ENCODE measurements around the gene NTM. TPM values are rescaled to one million over a fixed set of nuclear protein-coding genes. Genes with fewer than 3 reads are reported as not detected.

Gene NTM
- total and polyA plus RNA-seq, 2 donors (not counting 3 experiments of a cell fraction or from before 2014, with no cell fraction given), result 1.00 to 1.1 TPM

DNA sequence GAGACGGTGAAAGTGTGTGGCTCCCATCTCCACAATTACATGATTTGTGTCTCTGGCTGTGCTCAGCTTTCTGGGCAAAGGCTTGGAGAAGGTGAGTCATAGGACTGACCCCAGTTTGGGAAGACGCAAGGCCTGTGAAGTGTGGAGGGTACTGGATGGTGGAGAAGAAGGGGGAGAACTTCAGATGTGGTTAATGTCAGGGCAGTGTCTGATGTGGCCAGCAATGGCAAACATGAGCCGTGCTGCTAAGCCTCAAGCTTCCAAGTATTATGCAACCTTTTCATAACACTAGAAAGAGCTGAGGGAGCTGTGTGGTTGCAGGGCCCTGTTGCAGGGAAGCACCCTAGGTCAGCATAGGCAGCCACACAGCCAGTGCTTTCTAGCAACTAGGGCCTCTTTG is 110.9 kb downstream of the NTM start:
- Histone ChIP-seq H3K4me3 (replicated peaks in 1 of 3; ENCODE audit: insufficient read depth in 1 of 3, low read depth in 1 of 3, low read length in 3 of 3) (no peak overlapping the region), H4K20me1 (replicated peaks; ENCODE audit: control insufficient read depth, extremely low read depth, insufficient read depth, low read length) (no peaks in the 10 kb centered on the region), H3K4me1 (ENCODE audit: control insufficient read depth, extremely low read depth, insufficient read depth, low read length) (no peaks in the 10 kb centered on the region), H3K4me2 (ENCODE audit: insufficient read depth, low read length) (no peak overlapping the region), H3K9me3 (replicated peaks; ENCODE audit: control insufficient read depth, insufficient read depth, low read length) (peaks cover 1% of the 10 kb centered on the region), H2AFZ (ENCODE audit: low read depth, low read length) (no peak overlapping the region), H3K27me3 (ENCODE audit: control insufficient read depth in 2 of 2, insufficient read depth in 2 of 2, low read length in 2 of 2) (no peaks in the 10 kb centered on the region), H3K79me2 (ENCODE audit: control insufficient read depth, insufficient read depth, low read length) (no peaks in the 10 kb centered on the region), H3K9ac (replicated peaks; ENCODE audit: extremely low read depth, insufficient read depth, low read length) (no peak overlapping the region), H3K36me3 (ENCODE audit: control insufficient read depth in 2 of 2, extremely low read depth in 1 of 2, insufficient read depth in 2 of 2, low read length in 2 of 2) (no peaks in the 10 kb centered on the region), H3K9me1 (replicated peaks; ENCODE audit: control insufficient read depth, extremely low read depth, insufficient read depth, low read length) (no peaks in the 10 kb centered on the region), H3K27ac (ENCODE audit: insufficient read depth, low read depth, low read length) (no peak overlapping the region)
- TF ChIP-seq, protein P1, sequence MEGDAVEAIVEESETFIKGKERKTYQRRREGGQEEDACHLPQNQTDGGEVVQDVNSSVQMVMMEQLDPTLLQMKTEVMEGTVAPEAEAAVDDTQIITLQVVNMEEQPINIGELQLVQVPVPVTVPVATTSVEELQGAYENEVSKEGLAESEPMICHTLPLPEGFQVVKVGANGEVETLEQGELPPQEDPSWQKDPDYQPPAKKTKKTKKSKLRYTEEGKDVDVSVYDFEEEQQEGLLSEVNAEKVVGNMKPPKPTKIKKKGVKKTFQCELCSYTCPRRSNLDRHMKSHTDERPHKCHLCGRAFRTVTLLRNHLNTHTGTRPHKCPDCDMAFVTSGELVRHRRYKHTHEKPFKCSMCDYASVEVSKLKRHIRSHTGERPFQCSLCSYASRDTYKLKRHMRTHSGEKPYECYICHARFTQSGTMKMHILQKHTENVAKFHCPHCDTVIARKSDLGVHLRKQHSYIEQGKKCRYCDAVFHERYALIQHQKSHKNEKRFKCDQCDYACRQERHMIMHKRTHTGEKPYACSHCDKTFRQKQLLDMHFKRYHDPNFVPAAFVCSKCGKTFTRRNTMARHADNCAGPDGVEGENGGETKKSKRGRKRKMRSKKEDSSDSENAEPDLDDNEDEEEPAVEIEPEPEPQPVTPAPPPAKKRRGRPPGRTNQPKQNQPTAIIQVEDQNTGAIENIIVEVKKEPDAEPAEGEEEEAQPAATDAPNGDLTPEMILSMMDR (IDR thresholded peaks at IDR 0.05; ENCODE audit: extremely low read depth in 1 of 2, insufficient read depth in 1 of 2, low read depth in 1 of 2, low read length in 2 of 2), result no peak
- no peak for TF ChIP-seq JUN (IDR thresholded peaks at IDR 0.05; ENCODE audit: borderline replicate concordance, insufficient read depth, insufficient read length, low read depth)
- TF ChIP-seq FOS (IDR thresholded peaks at IDR 0.05; ENCODE audit: borderline replicate concordance, insufficient read depth, low read length), result no peak
- TF ChIP-seq POLR2A (IDR thresholded peaks at IDR 0.05; ENCODE audit: low read depth, low read length), result no peak
- no peak for TF ChIP-seq POLR2AphosphoS5 (IDR thresholded peaks at IDR 0.05; ENCODE audit: insufficient read depth, low read depth, low read length)
- TF ChIP-seq EZH2 (IDR thresholded peaks at IDR 0.05; ENCODE audit: borderline replicate concordance, low read depth, low read length, severe bottlenecking), result no peak
- no peak for TF ChIP-seq GATA2 (IDR thresholded peaks at IDR 0.05; ENCODE audit: insufficient read depth, insufficient read length, low read depth, low read length)
- TF ChIP-seq, protein P2, sequence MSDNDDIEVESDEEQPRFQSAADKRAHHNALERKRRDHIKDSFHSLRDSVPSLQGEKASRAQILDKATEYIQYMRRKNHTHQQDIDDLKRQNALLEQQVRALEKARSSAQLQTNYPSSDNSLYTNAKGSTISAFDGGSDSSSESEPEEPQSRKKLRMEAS (IDR thresholded peaks at IDR 0.05; ENCODE audit: insufficient read depth, insufficient read length), result no peak
- TF ChIP-seq MYC (IDR thresholded peaks at IDR 0.05; ENCODE audit: low read depth, low read length), result no peak
- dilution Hi-C loops (cut with MboI; ENCODE audit: extremely low pct_ligation_motif_present, low sequenced_read_pairs) (no loop called here), intact Hi-C loops (cut with micrococcal nuclease) (no loop called here)
- FAIRE-seq (no peak), DNase-seq (ENCODE audit: low read depth, low spot score) (no peak)
- no TSS peak for BruUV-seq (replicated peaks)
- CTCF ChIA-PET, result no interaction called here
- POLR2A ChIA-PET, result no interaction called here

All from endothelial cell of umbilical vein (primary cell).